H1 (cell line): ENCODE data around the gene SDC4. TPM values are rescaled to one million over a fixed set of nuclear protein-coding genes. Genes with fewer than 3 reads are reported as not detected.

Source experiments
- CTCF ChIA-PET: fragments of 300-600 bp; sonication (Branson Sonifier 250); formaldehyde crosslinking; loops from one replicate; lab custom pipeline; 2021; ENCODE audit not compliant: partially characterized antibody; lab: Charles Lee
- POLR2A ChIA-PET: fragments of 300-600 bp; sonication (Branson Sonifier 250); formaldehyde crosslinking; loops from one replicate; lab custom pipeline; 2021; ENCODE audit warnings: inconsistent platforms; ENCODE audit not compliant: partially characterized antibody; lab: Charles Lee
- DNase-seq, 2 experiments: peaks; one replicate each; pipeline versions ENCODE4 v3.0.0 to v3.0.0-alpha.2; 2010 to 2022; ENCODE audit warnings: low spot score in 2 of 2, low read depth in 1 of 2, mixed read lengths in 1 of 2
- FAIRE-seq: peaks from 2 replicates; lab custom pipeline; 2011; peaks lifted over from hg19 to GRCh38; lab: Jason Lieb, UNC
- H2AFZ ChIP-seq: 2 replicates; pipeline ENCODE4 v1.8.1; 2012; ENCODE audit warnings: low read length, inconsistent platforms
- H2AK5ac ChIP-seq: 2 replicates; pipeline ENCODE4 v1.6.1; 2013; ENCODE audit warnings: low read depth, low read length
- H2BK120ac ChIP-seq: replicated peaks from 2 replicates; pipeline ENCODE3; 2013; ENCODE audit warnings: low read depth, low read length, inconsistent platforms
- H2BK12ac ChIP-seq: 2 replicates; pipeline ENCODE4 v1.6.1; 2013; ENCODE audit warnings: low read depth, low read length
- H2BK15ac ChIP-seq: 2 replicates; pipeline ENCODE4 v1.6.1; 2013; ENCODE audit warnings: low read length
- H2BK20ac ChIP-seq: 2 replicates; pipeline ENCODE4 v1.6.1; 2013; ENCODE audit warnings: low read length
- H2BK5ac ChIP-seq: 2 replicates; pipeline ENCODE4 v1.6.1; 2013; ENCODE audit warnings: low read depth, low read length
- H3K14ac ChIP-seq: 2 replicates; pipeline ENCODE4 v1.6.1; 2013; ENCODE audit warnings: inconsistent platforms; ENCODE audit not compliant: insufficient read length
- H3K18ac ChIP-seq: 2 replicates; pipeline ENCODE4 v1.6.1; 2013; ENCODE audit warnings: low read length; ENCODE audit errors: extremely low read depth
- H3K23ac ChIP-seq: 2 replicates; pipeline ENCODE4 v1.6.1; 2013; ENCODE audit warnings: inconsistent platforms; ENCODE audit not compliant: insufficient read length
- H3K23me2 ChIP-seq: 2 replicates; pipeline ENCODE4 v1.6.1; 2013; ENCODE audit warnings: low read depth, low read length
- H3K27ac ChIP-seq: 2 replicates; pipeline ENCODE4 v1.6.1; 2011; ENCODE audit warnings: low read depth, low read length, inconsistent platforms
- H3K27me3 ChIP-seq, 4 experiments: replicated peaks in 1 of 4; 1 replicate in 1 of 4; 2 replicates in 3 of 4; pipeline versions ENCODE4 v1.6.1 to v1.8.1; 2011 to 2013; ENCODE audit warnings: low read length in 3 of 4, mild to moderate bottlenecking in 3 of 4, inconsistent platforms in 2 of 4, mixed read lengths in 2 of 4, moderate library complexity in 1 of 4; ENCODE audit not compliant: control insufficient read depth in 3 of 4, insufficient read depth in 3 of 4; ENCODE audit errors: extremely low read depth in 1 of 4
- H3K36me3 ChIP-seq, 4 experiments: 2 replicates each; pipeline versions ENCODE4 v1.6.1 to v1.8.1; 2011 to 2013; ENCODE audit warnings: mild to moderate bottlenecking in 4 of 4, low read length in 3 of 4, moderate library complexity in 2 of 4, control low read depth in 1 of 4, inconsistent platforms in 1 of 4; ENCODE audit not compliant: insufficient read depth in 4 of 4, control insufficient read depth in 2 of 4
- H3K4ac ChIP-seq: replicated peaks from 2 replicates; pipeline ENCODE3; 2013; ENCODE audit warnings: low read length, low read depth, mixed read lengths, inconsistent platforms; ENCODE audit not compliant: insufficient read length
- H3K4me1 ChIP-seq, 4 experiments: replicated peaks in 1 of 4; 1 replicate in 1 of 4; 2 replicates in 3 of 4; pipeline versions ENCODE4 v1.6.1 to v1.8.1; 2011 to 2013; ENCODE audit warnings: low read length in 3 of 4, inconsistent platforms in 2 of 4, mixed read lengths in 1 of 4; ENCODE audit not compliant: insufficient read depth in 4 of 4, control insufficient read depth in 3 of 4
- H3K4me2 ChIP-seq, 2 experiments: 2 replicates each; pipeline versions ENCODE4 v1.6.1 to v1.8.1; 2011 to 2013; ENCODE audit warnings: low read depth in 2 of 2, low read length in 2 of 2, control low read depth in 1 of 2, inconsistent platforms in 1 of 2, mild to moderate bottlenecking in 1 of 2; ENCODE audit not compliant: insufficient read depth in 1 of 2
- H3K4me3 ChIP-seq, 4 experiments: fragments of 200-600, 300-600 bp in 1 of 4; sonication (generic), shearing (Covaris generic), sonication (Bioruptor Twin) in 1 of 4; 2 replicates each; pipeline versions ENCODE4 v1.5.1 to v1.8.1; 2011 to 2016; ENCODE audit warnings: low read length in 4 of 4, low read depth in 3 of 4, control low read depth in 2 of 4, inconsistent platforms in 2 of 4, mild to moderate bottlenecking in 2 of 4, mixed read lengths in 1 of 4, moderate library complexity in 1 of 4; ENCODE audit not compliant: insufficient read depth in 2 of 4; ENCODE audit errors: extremely low read depth in 1 of 4
- H3K56ac ChIP-seq: replicated peaks from 2 replicates; pipeline ENCODE3; 2013; ENCODE audit warnings: low read depth, mild to moderate bottlenecking, mixed read lengths, low read length, inconsistent platforms; ENCODE audit not compliant: insufficient read length
- H3K79me1 ChIP-seq: 2 replicates; pipeline ENCODE4 v1.6.1; 2013; ENCODE audit warnings: low read depth, low read length, control low read depth
- H3K79me2 ChIP-seq, 2 experiments: 2 replicates each; pipeline versions ENCODE4 v1.6.1 to v1.8.1; 2012 to 2013; ENCODE audit warnings: low read length in 2 of 2, mild to moderate bottlenecking in 2 of 2, inconsistent platforms in 1 of 2; ENCODE audit not compliant: insufficient read depth in 2 of 2, control insufficient read depth in 1 of 2
- H3K9ac ChIP-seq, 4 experiments: replicated peaks in 1 of 4; 1 replicate in 1 of 4; 2 replicates in 3 of 4; pipeline versions ENCODE4 v1.6.1 to v1.8.1; 2011 to 2013; ENCODE audit warnings: low read depth in 3 of 4, low read length in 3 of 4, control low read depth in 2 of 4, mild to moderate bottlenecking in 2 of 4, moderate library complexity in 2 of 4, inconsistent platforms in 1 of 4; ENCODE audit errors: extremely low read depth in 1 of 4
- H3K9me3 ChIP-seq, 2 experiments: 2 replicates each; pipeline versions ENCODE4 v1.6.1 to v1.8.1; 2012 to 2013; ENCODE audit warnings: mild to moderate bottlenecking in 2 of 2, moderate library complexity in 2 of 2, control low read depth in 1 of 2, inconsistent platforms in 1 of 2, low read depth in 1 of 2, low read length in 1 of 2, mixed read lengths in 1 of 2; ENCODE audit not compliant: insufficient read depth in 2 of 2
- H4K20me1 ChIP-seq, 2 experiments: replicated peaks in 1 of 2; 2 replicates each; pipeline versions ENCODE3 to v1.8.1; 2011 to 2013; ENCODE audit warnings: inconsistent platforms in 2 of 2, low read length in 2 of 2, mild to moderate bottlenecking in 1 of 2; ENCODE audit not compliant: insufficient read depth in 2 of 2, control insufficient read depth in 1 of 2
- H4K5ac ChIP-seq: 2 replicates; pipeline ENCODE4 v1.6.1; 2013; ENCODE audit warnings: low read length, low read depth, mixed read lengths, inconsistent platforms; ENCODE audit not compliant: insufficient read length
- H4K8ac ChIP-seq: 2 replicates; pipeline ENCODE4 v1.8.0; 2013; ENCODE audit warnings: mild to moderate bottlenecking, moderate library complexity, low read length, inconsistent platforms; ENCODE audit not compliant: insufficient read depth; ENCODE audit errors: extremely low read depth
- H4K91ac ChIP-seq: replicated peaks from 2 replicates; pipeline ENCODE3; 2013; ENCODE audit warnings: low read length, mixed read lengths, inconsistent platforms; ENCODE audit not compliant: insufficient read length
- CEBPB ChIP-seq: IDR thresholded peaks from 2 replicates; pipeline ENCODE4 v1.6.1; 2012; ENCODE audit warnings: low read depth, low read length
- CTCF ChIP-seq, 3 experiments: IDR thresholded peaks; 1 replicate in 2 of 3; 2 replicates in 1 of 3; pipeline versions ENCODE4 v1.5.1 to v1.6.1; 2011; ENCODE audit warnings: low read length in 3 of 3, mild to moderate bottlenecking in 3 of 3, inconsistent platforms in 2 of 3, low read depth in 1 of 3, moderate library complexity in 1 of 3; ENCODE audit not compliant: insufficient read depth in 1 of 3; ENCODE audit errors: control extremely low read depth in 1 of 3
- POLR2A ChIP-seq, 2 experiments: IDR thresholded peaks; 1 replicate in 1 of 2; 2 replicates in 1 of 2; pipeline ENCODE4 v1.6.1; 2011; ENCODE audit warnings: low read depth in 2 of 2, low read length in 2 of 2, mild to moderate bottlenecking in 2 of 2; ENCODE audit errors: control extremely low read depth in 1 of 2
- RAD21 ChIP-seq, 2 experiments: IDR thresholded peaks in 1 of 2; conservative IDR thresholded peaks in 1 of 2; 2 replicates each; pipeline ENCODE4 v1.6.1; 2011; ENCODE audit warnings: low read depth in 2 of 2, low read length in 2 of 2, improper control_type of control experiment in 1 of 2, inconsistent platforms in 1 of 2, mild to moderate bottlenecking in 1 of 2, moderate library complexity in 1 of 2
- WGBS, 2 experiments: shearing (Covaris generic) in 1 of 2; methylation state at CpG; one replicate each; pipeline versions ENCODE4 v1.1.6 to v1.1.7; 2013 to 2015; ENCODE audit warnings: low lambda C conversion rate in 2 of 2, mixed read lengths in 2 of 2, inconsistent platforms in 1 of 2, low coverage in 1 of 2, missing lambda C conversion rate in 1 of 2; ENCODE audit not compliant: insufficient replicate concordance in 2 of 2, insufficient coverage in 1 of 2, insufficient read length in 1 of 2; ENCODE audit errors: extremely low coverage in 1 of 2, missing lambda C conversion rate in 1 of 2; 5-methylcytosine and 5-hydroxymethylcytosine counted together
- polyA plus RNA-seq, 7 experiments: library from polyadenylated mRNA; depleted of rRNA in 3 of 7; stranded (reverse) in 5 of 7; unstranded in 2 of 7; fragments of >200 nt in 5 of 7; fragments of 200-250 nt in 2 of 7; gene quantifications; 1 replicate in 5 of 7; 2 replicates in 1 of 7; 4 replicates in 1 of 7; pipeline versions ENCODE4 v1.2.1 to v1.2.3, GENCODE V29; 2011 to 2013; ENCODE audit warnings: missing spikeins in 2 of 7, mixed read lengths in 2 of 7
- total RNA-seq: library from RNA; stranded (reverse); fragmentation: NEBNext Ultra II Directional; extraction: Animal tissue kit (Norgen Biotek cat#: 25700); gene quantifications from 2 replicates; pipeline ENCODE4 v1.2.1, GENCODE V29; 2021

Gene SDC4
- total and polyA plus RNA-seq, 2 of the 8 experiments (the other 6 are each of a cell fraction or from before 2014, with no cell fraction given) = 34.6 to 60.2 TPM

DNA sequence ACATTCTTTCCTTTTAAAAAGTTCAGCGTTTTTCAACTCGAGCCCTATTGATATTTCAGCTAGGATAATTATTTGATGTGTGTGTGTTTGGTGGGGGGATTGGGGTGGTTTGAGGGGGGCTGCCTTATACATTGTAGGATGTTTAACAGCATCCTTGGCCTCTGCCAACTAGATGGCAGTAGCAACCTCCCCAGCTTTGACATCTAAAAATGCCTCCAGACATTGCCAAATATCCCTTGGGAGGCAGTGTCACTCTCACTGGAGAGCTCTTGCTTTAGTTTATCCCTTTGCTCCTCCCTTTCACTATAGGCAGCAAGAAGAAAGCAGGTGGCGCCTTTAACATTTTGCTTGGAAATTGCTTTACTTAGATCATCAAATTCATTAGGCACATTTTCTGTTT, 44.5 kb upstream of the SDC4 start:
- Histone ChIP-seq H3K79me1 (no peaks in the 10 kb centered on the region), H3K27ac (no peak overlapping the region), H3K18ac (no peak overlapping the region), H3K56ac (no peak overlapping the region), H3K79me2 (no peaks in the 10 kb centered on the region), H4K20me1 (no peaks in the 10 kb centered on the region), H3K4me1 (no peaks in the 10 kb centered on the region), H4K5ac (no peak overlapping the region), H2BK120ac (no peak overlapping the region), H3K9me3 (0 out of 4 replicates have a peak, but pooled peaks cover 0 to under 1% of the 10 kb centered on the region in 2 experiments), H2BK20ac (no peak overlapping the region), H2AK5ac (no peak overlapping the region), H2BK5ac (no peak overlapping the region), H4K8ac (no peak overlapping the region), H2AFZ (no peak overlapping the region), H2BK15ac (no peak overlapping the region), H3K4me3 (no peak overlapping the region), H2BK12ac (no peak overlapping the region), H3K36me3 (no peaks in the 10 kb centered on the region), H4K91ac (no peak overlapping the region), H3K4ac (no peak overlapping the region), H3K14ac (no peak overlapping the region), H3K9ac (no peak overlapping the region), H3K23me2 (no peaks in the 10 kb centered on the region), H3K23ac (no peak overlapping the region), H3K27me3 (no peaks in the 10 kb centered on the region), H3K4me2 (no peak overlapping the region)
- POLR2A ChIA-PET = interaction anchor here (0.7 to 1.2 kb wide), 4 partner anchors 12 to 499 kb away, joined by 3 to 4 read pairs (median 3); partner anchors contain the start of genes CTSA and NEURL2
- peak in 2 of 3 experiments; percentile 25 to 28; a peak in 2 of 4 replicates for TF ChIP-seq CTCF (IDR thresholded peaks at IDR 0.05; ENCODE audit: control extremely low read depth in 1 of 3, insufficient read depth in 1 of 3, low read depth in 1 of 3, low read length in 3 of 3)
- TF ChIP-seq CEBPB = 0 out of 2 replicates have a peak, but pooled peaks have one; percentile 19
- TF ChIP-seq RAD21 (IDR thresholded peaks at IDR 0.05 in 1 of 2, conservative IDR thresholded peaks at IDR 0.05 in 1 of 2; ENCODE audit: low read depth in 2 of 2, low read length in 2 of 2) = peak; percentile 28 to 44; a peak in 3 of 4 replicates
- TF ChIP-seq POLR2A (IDR thresholded peaks at IDR 0.05; ENCODE audit: control extremely low read depth in 1 of 2, low read depth in 2 of 2, low read length in 2 of 2) = no peak
- FAIRE-seq (no peak), DNase-seq (no peak)
- CTCF ChIA-PET = interaction anchor here (0.6 to 2.8 kb wide), 14 partner anchors 15 to 798 kb away, joined by 3 to 25 read pairs (median 3); no protein-coding TSS in a partner anchor
- 85% methylated on average over 3 of the region's 3 CpGs; no CpG with 5 or more reads in 1 of the 2 experiments for WGBS, 2 experiments
